Activated CD4-positive, alpha-beta T cell treated with anti-CD3 and anti-CD28 coated beads, Interleukin-2, amount 50 U/mL, for 4 hours (primary cell): ENCODE measurements around the gene CLSTN2.

Experiments
- DNase-seq, 2 experiments: peaks; one replicate each; pipeline ENCODE4 v3.0.0-alpha.2; 2020

The CLSTN2 gene

GRCh38 chr3:140529096-140529495 is 594.1 kb downstream of the CLSTN2 start:
- no peak for DNase-seq

DNA sequence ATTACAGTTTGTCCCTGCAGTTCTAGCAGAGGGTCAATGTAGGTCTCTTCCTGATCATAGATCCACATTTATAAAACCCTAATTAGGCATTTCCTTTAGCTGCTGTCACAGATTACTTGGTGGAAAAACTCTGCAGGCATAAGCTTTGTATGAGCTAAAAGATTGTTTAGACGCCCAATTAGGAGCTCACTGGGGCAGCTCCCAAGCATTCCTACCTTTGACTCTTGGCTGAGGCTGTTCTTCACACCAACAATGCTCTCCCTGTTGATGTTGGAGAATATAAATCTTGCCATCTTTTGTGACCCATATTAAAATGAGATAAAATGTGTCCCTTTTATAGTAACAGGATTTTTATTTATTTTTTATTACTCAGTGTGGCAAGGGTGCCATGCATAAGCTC is 594.6 kb downstream of the CLSTN2 start:
- DNase-seq: no peak

DNA sequence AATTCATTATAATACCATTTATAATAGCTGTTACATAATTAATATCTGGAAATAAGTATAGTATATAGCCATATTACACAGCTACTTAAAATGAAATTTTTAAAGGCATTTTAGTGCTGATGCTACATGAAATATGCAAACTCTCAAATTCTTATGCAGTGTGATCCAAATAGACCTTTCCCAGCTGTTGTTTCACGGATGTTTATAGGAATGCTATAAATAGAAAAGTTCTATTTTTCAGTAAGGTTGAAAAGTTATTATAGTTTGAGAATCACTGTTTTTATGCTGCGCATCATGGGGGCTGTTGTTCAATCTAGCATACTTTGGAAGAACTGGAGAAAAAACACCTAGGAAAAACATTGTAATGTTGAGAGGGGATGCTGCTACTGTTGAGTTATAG is 595.1 kb downstream of the CLSTN2 start:
- DNase-seq: no peak

DNA sequence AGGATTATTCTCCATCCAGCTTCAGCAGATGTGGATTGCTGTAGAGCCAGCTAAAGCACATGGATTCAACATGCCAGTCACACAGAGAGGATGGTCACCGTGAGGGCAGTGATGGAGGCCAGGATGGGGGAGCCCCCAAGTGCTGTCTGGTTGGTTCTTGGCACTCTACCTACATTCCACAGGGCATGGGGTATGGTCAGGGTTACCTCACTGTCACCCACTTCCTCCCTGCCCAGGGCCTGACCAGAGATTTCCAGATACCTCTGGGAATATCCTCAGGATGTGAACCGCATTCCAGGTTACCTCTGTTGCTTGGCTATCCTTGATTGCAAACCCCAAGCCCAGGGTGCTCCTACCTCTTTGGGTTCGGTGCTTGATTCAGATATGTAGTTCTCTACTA is 595.6 kb downstream of the CLSTN2 start:
- DNase-seq: no peak

GRCh38 chr3:140532793-140533330 is 597.9 kb downstream of the CLSTN2 start:
- DNase-seq: no peak

GRCh38 chr3:140536926-140537726 is 602.1 kb downstream of the CLSTN2 start:
- no peak for DNase-seq

GRCh38 chr3:140537727-140538082 is 602.7 kb downstream of the CLSTN2 start:
- DNase-seq: no peak

DNA sequence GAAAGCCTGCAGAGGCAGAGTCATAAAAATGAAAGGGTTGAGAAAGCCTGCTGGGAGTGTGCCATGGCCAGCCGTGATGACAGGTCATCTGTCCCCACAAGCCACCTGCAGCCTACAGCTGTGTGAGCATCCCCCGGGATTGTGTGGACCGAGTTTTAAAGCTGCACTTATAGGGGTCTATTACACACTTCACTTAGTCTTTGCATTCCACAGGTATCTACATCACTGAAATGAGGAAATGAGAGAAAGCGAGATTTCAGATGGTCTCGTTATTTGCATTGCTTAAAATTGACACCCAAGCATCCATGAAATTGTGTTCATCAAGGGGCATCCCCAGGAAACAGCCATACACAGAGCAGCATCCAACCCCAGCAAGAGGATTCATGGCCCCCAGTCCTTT is 605.3 kb downstream of the CLSTN2 start:
- no peak for DNase-seq

DNA sequence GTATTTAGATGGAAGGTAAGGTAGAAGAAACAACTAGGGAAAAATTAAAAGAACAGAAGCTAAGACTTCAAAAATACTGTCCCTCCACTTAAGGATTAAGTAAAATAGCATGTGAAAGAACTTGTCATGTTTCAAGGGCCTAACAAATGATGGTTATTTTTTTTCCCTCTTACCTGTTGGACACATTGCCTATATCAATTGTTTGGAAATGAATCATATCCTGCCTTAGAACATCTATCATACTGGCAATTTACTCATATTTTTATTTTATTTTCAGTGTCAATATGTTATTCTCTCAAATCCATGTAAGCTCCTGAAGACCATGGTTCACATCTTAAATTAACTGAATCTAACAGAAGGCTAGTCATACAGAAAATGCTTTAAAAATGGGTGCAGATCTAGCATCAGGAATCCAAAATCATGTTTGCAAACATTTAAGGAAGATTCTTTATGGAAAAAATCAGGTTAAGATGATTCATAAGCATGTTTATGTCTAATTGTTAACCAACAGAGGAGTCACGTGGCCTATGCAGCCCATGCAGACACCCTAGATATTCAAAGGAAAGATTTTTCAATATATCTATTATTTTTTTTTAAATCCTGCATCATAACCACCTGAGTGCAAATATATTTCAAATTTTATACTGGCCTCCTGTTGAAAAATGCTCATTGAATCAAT is 607.1 kb downstream of the CLSTN2 start:
- DNase-seq: no peak

DNA sequence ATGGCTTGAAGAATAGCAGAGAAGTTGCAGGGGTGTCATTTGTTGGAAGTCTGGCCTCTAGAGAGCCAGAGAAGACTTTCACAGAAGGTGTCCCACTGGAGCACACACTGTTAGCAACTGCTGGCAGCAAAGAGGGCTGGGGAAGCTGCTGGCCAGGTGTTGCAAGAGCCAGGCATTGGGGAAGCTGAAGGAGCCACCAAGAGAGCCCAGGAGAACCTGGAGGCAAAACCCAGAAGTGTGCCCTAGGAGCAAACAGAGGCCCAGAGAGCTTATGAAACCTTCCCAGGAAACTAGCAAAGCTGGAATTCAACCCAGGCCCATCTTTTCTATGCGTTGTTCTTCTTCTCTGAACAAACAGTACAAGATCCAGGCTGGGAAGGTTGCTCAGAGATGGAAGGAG is 610.2 kb downstream of the CLSTN2 start:
- DNase-seq: no peak

- DNase-seq: no peak
These were observed 610.8 kb downstream of the CLSTN2 start for GRCh38 chr3:140545756-140546155.

- no peak for DNase-seq
These were observed 611.7 kb downstream of the CLSTN2 start for GRCh38 chr3:140546649-140547048.

DNA sequence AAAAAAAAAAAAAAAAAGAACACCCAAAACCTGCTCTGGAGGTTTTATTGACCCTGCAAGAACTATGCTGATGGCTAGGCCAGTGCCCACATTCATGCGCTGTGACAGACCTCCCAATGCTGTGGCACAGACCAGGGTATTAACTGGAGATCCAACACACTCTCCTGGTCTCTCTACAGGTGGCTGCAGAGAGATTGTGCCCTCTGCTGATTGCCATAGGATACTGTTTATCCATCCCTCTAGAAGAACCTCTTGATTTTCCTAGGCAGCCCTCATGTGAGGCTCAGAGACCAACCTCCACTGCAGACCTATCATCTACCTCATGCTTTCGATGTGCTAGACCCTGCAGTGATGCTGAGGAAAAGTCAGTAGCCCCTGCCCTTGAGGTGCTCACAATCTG is 617.4 kb downstream of the CLSTN2 start:
- DNase-seq: no peak

DNA sequence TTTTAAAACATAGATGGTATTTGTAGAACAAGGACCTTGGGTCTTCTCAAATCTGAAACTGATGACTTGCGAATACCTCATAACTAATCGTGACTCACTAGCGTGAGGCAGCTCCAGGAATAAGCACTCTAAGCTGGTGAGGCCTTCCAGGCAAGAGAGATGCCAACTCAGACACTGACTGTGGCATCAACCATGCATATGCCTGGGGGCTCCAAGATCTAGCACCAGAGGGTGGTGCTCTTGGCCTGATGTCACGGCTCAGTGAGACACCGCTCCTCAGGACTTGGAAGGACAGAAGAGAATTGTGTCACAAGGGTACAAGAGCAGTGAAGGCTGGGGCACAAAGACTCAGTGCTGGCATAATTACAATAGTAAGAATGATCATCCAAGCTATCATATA is 617.9 kb downstream of the CLSTN2 start:
- no peak for DNase-seq

GRCh38 chr3:140553591-140553990 is 618.6 kb downstream of the CLSTN2 start:
- DNase-seq: no peak

GRCh38 chr3:140555666-140556065 is 620.7 kb downstream of the CLSTN2 start:
- DNase-seq: no peak

- no peak for DNase-seq
These were observed 622.5 kb downstream of the CLSTN2 start for GRCh38 chr3:140557476-140557875.

- no peak for DNase-seq
These were observed 624.6 kb downstream of the CLSTN2 start for GRCh38 chr3:140559546-140559945.

DNA sequence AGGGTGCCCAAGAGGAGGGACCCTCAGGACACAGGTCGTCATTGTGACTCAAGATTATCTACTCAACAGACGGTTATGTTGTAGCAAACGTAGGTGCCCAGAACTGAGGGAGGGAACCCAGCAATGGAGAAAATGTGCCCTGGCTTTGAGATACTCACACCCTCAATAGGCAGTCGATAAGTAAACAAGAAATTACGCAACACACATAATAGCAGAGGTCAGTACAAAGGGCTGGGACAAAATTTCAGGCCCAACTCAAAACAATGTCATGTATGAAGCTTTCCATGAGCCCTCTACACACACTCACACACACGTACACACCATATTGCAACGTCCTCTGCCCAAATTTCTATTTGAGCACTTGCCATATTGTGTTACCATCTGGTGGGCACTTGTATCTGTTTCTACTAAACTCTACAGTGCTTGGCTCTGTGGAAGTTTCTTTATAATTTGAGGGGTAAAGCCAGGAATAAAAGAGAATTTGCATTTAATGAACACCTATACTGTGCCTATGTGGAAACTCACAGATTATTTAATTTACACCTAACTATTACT is 628.3 kb downstream of the CLSTN2 start:
- no peak for DNase-seq

GRCh38 chr3:140568131-140568530 is 633.1 kb downstream of the CLSTN2 start:
- DNase-seq: no peak

DNA sequence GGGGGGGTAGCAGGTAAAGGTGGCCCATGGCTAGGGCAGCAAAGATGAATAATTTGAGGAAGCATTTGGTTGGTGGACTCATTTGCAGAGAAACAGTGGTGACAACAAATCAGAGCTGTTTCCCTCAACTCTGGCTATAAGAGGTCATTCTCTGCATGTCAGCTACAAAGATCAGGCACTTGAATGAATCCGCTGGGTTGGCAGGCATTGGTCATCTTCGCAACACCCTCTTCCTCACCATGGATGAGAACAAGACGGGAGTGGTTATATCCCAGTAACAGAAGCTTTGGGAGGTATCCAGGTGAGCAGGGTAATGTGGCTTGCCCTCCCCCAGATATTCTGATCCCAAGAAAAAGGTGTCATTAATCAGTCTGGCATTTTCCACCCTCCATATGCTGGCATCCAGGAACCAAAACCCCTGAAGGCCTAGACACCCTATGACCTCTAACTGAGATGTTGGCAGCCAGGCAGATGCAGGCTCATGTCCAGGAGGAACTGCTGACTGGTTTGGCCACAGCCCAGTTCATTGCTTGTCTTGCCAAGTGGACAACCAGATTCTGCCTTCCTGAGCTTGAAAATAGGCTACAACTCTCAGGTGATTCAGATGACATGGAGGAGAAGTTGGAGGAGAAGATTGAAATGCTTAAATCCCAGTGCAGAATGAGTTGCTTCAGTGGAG is 634.0 kb downstream of the CLSTN2 start:
- DNase-seq: no peak

- DNase-seq: no peak
These were observed 635.6 kb downstream of the CLSTN2 start for GRCh38 chr3:140570602-140571001.

DNA sequence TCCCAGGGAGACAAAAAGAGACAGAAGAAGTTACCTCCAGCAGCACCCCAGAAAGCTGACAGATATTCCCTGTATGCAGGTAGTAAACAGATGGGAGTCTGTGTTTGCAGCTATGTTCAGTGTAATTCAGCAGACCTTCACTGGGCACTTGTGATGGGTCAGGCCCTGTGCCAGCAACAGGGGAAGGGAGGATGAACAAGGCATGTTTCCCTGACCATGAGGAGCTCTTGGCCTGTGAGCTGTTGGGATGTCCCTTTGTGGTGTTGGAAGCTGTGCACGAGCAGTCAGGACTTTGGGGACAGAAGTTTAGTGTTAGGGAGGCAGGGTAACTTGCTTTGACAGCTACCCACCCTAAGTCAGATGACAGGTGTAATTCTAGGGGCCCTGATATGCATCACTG is 636.9 kb downstream of the CLSTN2 start:
- DNase-seq: no peak

DNA sequence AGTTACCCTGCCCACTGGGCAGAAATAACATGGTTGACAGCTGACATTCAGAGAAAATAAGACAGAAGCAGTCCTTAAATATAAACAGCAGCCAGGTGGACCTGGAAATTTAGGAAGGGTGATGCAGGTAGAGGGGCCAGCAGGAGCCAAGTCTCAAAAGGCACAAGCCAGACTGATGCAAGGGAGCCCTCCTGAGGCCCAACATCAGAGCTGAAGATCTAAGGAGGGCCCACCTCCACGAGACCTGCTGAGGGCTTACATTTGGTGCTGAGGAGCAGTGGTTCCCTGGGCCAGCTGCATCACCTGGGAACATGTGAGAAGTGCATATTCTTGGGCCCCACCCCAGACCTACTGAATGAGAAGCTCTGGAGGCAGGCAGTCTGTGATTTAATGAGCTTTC is 637.3 kb downstream of the CLSTN2 start:
- no peak for DNase-seq
